K562 (cell line): ENCODE measurements around the gene CEP20. TPM values are rescaled to one million over a fixed set of nuclear protein-coding genes. Genes with fewer than 3 reads are reported as not detected.

ENCODE experiments used
- ATAC-seq: fragments of 200-7000 bp; cut with Tn5 transposase; 3 replicates; pipeline ENCODE4 v1.9.1; 2020; ENCODE audit warnings: moderate library complexity
- BruUV-seq: library from RNA; stranded (reverse); fragments of 400-500 nt; replicated peaks from 2 replicates; lab custom pipeline; 2021; lab: Mats Ljungman, UMichigan
- CTCF ChIA-PET: fragments of 300-600 bp; formaldehyde crosslinking; extraction: SDS; loops from one replicate; lab custom pipeline; 2021; ENCODE audit warnings: low intra/inter-chr PET ratio; lab: Yijun Ruan, JAX
- POLR2A ChIA-PET: fragments of 300-600, 350-650 bp; sonication (Branson Sonifier 250); formaldehyde crosslinking; extraction: SDS; loops from one replicate; lab custom pipeline; 2021; ENCODE audit warnings: antibody characterized with exemption, inconsistent platforms; lab: Yijun Ruan, JAX
- DNase-seq, 4 experiments: peaks; one replicate each; pipeline versions ENCODE4 v3.0.0 to v3.0.0-alpha.2; 2011 to 2018; ENCODE audit warnings: low spot score in 3 of 4, mixed read lengths in 3 of 4; ENCODE audit errors: extremely low read depth in 1 of 4
- FAIRE-seq: peaks from 2 replicates; lab custom pipeline; 2011; peaks lifted over from hg19 to GRCh38; lab: Jason Lieb, UNC
- H2AFZ ChIP-seq: 2 replicates; pipeline ENCODE4 v1.6.0; 2011; ENCODE audit warnings: low read depth, low read length, control low read depth, inconsistent platforms
- H3K27ac ChIP-seq: fragments of 200-600 bp; 3 replicates; pipeline ENCODE4 v1.8.0; 2011; ENCODE audit warnings: low read depth, mild to moderate bottlenecking, control low read depth, inconsistent platforms, low read length, moderate library complexity, mixed read lengths; ENCODE audit errors: extremely low read depth
- H3K27me3 ChIP-seq, 2 experiments: fragments of 300-600 bp in 1 of 2; 2 replicates in 1 of 2; 3 replicates in 1 of 2; pipeline versions ENCODE4 v1.6.0 to v1.8.0; 2011; ENCODE audit warnings: inconsistent platforms in 2 of 2, low read length in 2 of 2, mild to moderate bottlenecking in 1 of 2, mixed read lengths in 1 of 2, moderate library complexity in 1 of 2; ENCODE audit not compliant: control insufficient read depth in 2 of 2, insufficient read depth in 2 of 2
- H3K36me3 ChIP-seq: fragments of 300-600 bp; 3 replicates; pipeline ENCODE4 v1.8.0; 2011; ENCODE audit warnings: mild to moderate bottlenecking, low read length, inconsistent platforms; ENCODE audit not compliant: control insufficient read depth, insufficient read depth
- H3K4me1 ChIP-seq, 2 experiments: fragments of 200-600 bp in 1 of 2; replicated peaks in 1 of 2; 2 replicates in 1 of 2; 3 replicates in 1 of 2; pipeline versions ENCODE4 v1.5.1 to v1.8.0; 2011; ENCODE audit warnings: inconsistent platforms in 2 of 2, low read length in 2 of 2, mild to moderate bottlenecking in 1 of 2, mixed read lengths in 1 of 2, moderate library complexity in 1 of 2; ENCODE audit not compliant: control insufficient read depth in 2 of 2, insufficient read depth in 2 of 2
- H3K4me2 ChIP-seq: 2 replicates; pipeline ENCODE4 v1.6.1; 2011; ENCODE audit warnings: low read length, control low read depth, inconsistent platforms, mixed read lengths; ENCODE audit not compliant: insufficient read depth
- H3K4me3 ChIP-seq: fragments of 200-600 bp; sonication (generic), shearing (Covaris generic); 2 replicates; pipeline ENCODE4 v1.5.1; 2016; ENCODE audit warnings: control low read depth, inconsistent platforms
- H3K79me2 ChIP-seq: fragments of 200-600 bp; 3 replicates; pipeline ENCODE4 v1.8.0; 2011; ENCODE audit warnings: low read length, inconsistent platforms; ENCODE audit not compliant: control insufficient read depth, insufficient read depth
- H3K9ac ChIP-seq, 2 experiments: 2 replicates each; pipeline versions ENCODE4 v1.6.0 to v1.6.1; 2011; ENCODE audit warnings: low read depth in 2 of 2, low read length in 2 of 2, control low read depth in 1 of 2, inconsistent platforms in 1 of 2, mild to moderate bottlenecking in 1 of 2, mixed read lengths in 1 of 2; ENCODE audit not compliant: insufficient read depth in 1 of 2
- H3K9me1 ChIP-seq: one replicate; pipeline ENCODE4 v1.6.0; 2011; ENCODE audit warnings: inconsistent platforms, mild to moderate bottlenecking, low read length, moderate library complexity; ENCODE audit not compliant: control insufficient read depth, insufficient read depth
- H3K9me3 ChIP-seq: replicated peaks from 2 replicates; pipeline ENCODE4 v1.5.1; 2011; ENCODE audit warnings: low read depth, low read length, inconsistent platforms; ENCODE audit not compliant: control insufficient read depth, insufficient read depth
- H4K20me1 ChIP-seq: replicated peaks from 2 replicates; pipeline ENCODE4 v1.6.1; 2011; ENCODE audit warnings: low read length, inconsistent platforms, mixed read lengths; ENCODE audit not compliant: control insufficient read depth, insufficient read depth
- ELF1 ChIP-seq: fragments of 200-800 bp; sonication (Bioruptor generic); IDR thresholded peaks from 2 replicates; pipeline ENCODE4 v1.6.1; 2016; ENCODE audit warnings: missing genetic modification characterization, missing compliant biosample characterization
- GTF2A2 ChIP-seq: IDR thresholded peaks from 2 replicates; pipeline ENCODE4 v1.6.1; 2016; ENCODE audit warnings: mild to moderate bottlenecking, missing genetic modification characterization, missing compliant biosample characterization
- HINFP ChIP-seq: fragments of 450-650 bp; conservative IDR thresholded peaks from 2 replicates; pipeline ENCODE4 v1.6.1; 2016; ENCODE audit warnings: missing genetic modification characterization, low read depth, mild to moderate bottlenecking, control low read depth, missing compliant biosample characterization
- KLF1 ChIP-seq: fragments of 450-650 bp; IDR thresholded peaks from 2 replicates; pipeline ENCODE4 v1.6.1; 2016; ENCODE audit warnings: missing genetic modification characterization, missing compliant biosample characterization
- MAX ChIP-seq: sonication (generic); formaldehyde crosslinking; IDR thresholded peaks from 2 replicates; pipeline ENCODE4 v1.9.0; 2022; ENCODE audit warnings: mild to moderate bottlenecking, missing genetic modification reagents
- MTA1 ChIP-seq: fragments of 450-650 bp; IDR thresholded peaks from 2 replicates; pipeline ENCODE4 v1.6.1; 2017; ENCODE audit warnings: borderline replicate concordance
- MTF1 ChIP-seq: fragments of 250-450 bp; sonication (Bioruptor Pico); IDR thresholded peaks from 2 replicates; pipeline ENCODE4 v1.9.0; 2021; ENCODE audit warnings: moderate library complexity, mild to moderate bottlenecking, inconsistent platforms, borderline replicate concordance
- NFE2L1 ChIP-seq: fragments of 450-650 bp; IDR thresholded peaks from 2 replicates; pipeline ENCODE4 v1.6.1; 2016; ENCODE audit warnings: missing genetic modification characterization, low read depth, mild to moderate bottlenecking, missing compliant biosample characterization, moderate library complexity, borderline replicate concordance
- NR2C1 ChIP-seq, 2 experiments: fragments of 450-650 bp; IDR thresholded peaks; 2 replicates each; pipeline ENCODE4 v1.6.1; 2017; ENCODE audit warnings: mild to moderate bottlenecking in 2 of 2, antibody characterized with exemption in 1 of 2, inconsistent platforms in 1 of 2, missing compliant biosample characterization in 1 of 2, missing genetic modification characterization in 1 of 2
- POU5F1 ChIP-seq: fragments of 150-350 bp; IDR thresholded peaks from 2 replicates; pipeline ENCODE4 v1.6.1; 2014; ENCODE audit warnings: borderline replicate concordance, low read length, low read depth, mild to moderate bottlenecking; ENCODE audit not compliant: partially characterized antibody
- PREB ChIP-seq: sonication (generic); formaldehyde crosslinking; IDR thresholded peaks from 2 replicates; pipeline ENCODE4 v1.8.1; 2023; ENCODE audit warnings: mild to moderate bottlenecking, missing genetic modification reagents
- PURB ChIP-seq: sonication (generic); formaldehyde crosslinking; IDR thresholded peaks from 2 replicates; pipeline ENCODE4 v1.9.0; 2021; ENCODE audit warnings: low read depth, mild to moderate bottlenecking, missing genetic modification reagents
- USF2 ChIP-seq: sonication (generic); formaldehyde crosslinking; IDR thresholded peaks from 2 replicates; pipeline ENCODE4 v1.5.0; 2020; ENCODE audit warnings: missing genetic modification reagents
- XRCC4 ChIP-seq: IDR thresholded peaks from one replicate; pipeline ENCODE4 v1.6.1; 2011; ENCODE audit not compliant: insufficient read depth, insufficient read length; ENCODE audit errors: extremely low read depth
- ZBTB7A ChIP-seq: IDR thresholded peaks from 2 replicates; pipeline ENCODE4 v1.6.1; 2011; ENCODE audit warnings: low read depth, mild to moderate bottlenecking, low read length, moderate library complexity, borderline replicate concordance; ENCODE audit not compliant: control insufficient read depth
- ZNF253 ChIP-seq: fragments of 250-450 bp; sonication (Bioruptor Pico); conservative IDR thresholded peaks from 2 replicates; pipeline ENCODE4 v1.6.1; 2021; ENCODE audit warnings: mild to moderate bottlenecking
- ZNF274 ChIP-seq: IDR thresholded peaks from 2 replicates; pipeline ENCODE4 v1.6.1; 2011; ENCODE audit warnings: low read depth, mild to moderate bottlenecking, low read length, moderate library complexity, borderline replicate concordance
- ZNF584 ChIP-seq: fragments of 200-800 bp; sonication (Bioruptor generic); IDR thresholded peaks from 2 replicates; pipeline ENCODE4 v1.6.1; 2016; ENCODE audit warnings: low read depth, mild to moderate bottlenecking, missing genetic modification characterization, missing compliant biosample characterization
- ZNF707 ChIP-seq: fragments of 250-450 bp; sonication (Bioruptor Pico); conservative IDR thresholded peaks from 2 replicates; pipeline ENCODE4 v1.8.0; 2022; ENCODE audit warnings: inconsistent platforms, mild to moderate bottlenecking, moderate library complexity
- WGBS: fragments of 100-300 bp; shearing (Covaris generic); methylation state at CpG from one replicate; pipeline ENCODE4 v1.1.6; 2016; ENCODE audit warnings: low coverage, mixed read lengths; ENCODE audit not compliant: insufficient coverage; ENCODE audit errors: missing lambda C conversion rate; 5-methylcytosine and 5-hydroxymethylcytosine counted together
- in situ Hi-C: fragments of 300-500 bp; cut with MboI; formaldehyde crosslinking; loops from 4 replicates; pipeline ENCODE4 v1.15.0; 2018; ENCODE audit warnings: inconsistent platforms, mixed read lengths
- intact Hi-C: fragments of 100-400 bp; cut with micrococcal nuclease; formaldehyde crosslinking; loops from 2 replicates; pipeline ENCODE4 v1.14.2; 2022
- polyA plus RNA-seq, 8 experiments: library from polyadenylated mRNA; depleted of rRNA in 4 of 8; stranded (reverse) in 5 of 8; unstranded in 3 of 8; fragments of >200 nt; fragmentation: Nextera tagmentation in 2 of 8; fragmentation: Illumina TruSeq in 1 of 8; extraction: Ambion mirVana in 2 of 8; extraction: Trizol in 1 of 8; gene quantifications; 2 replicates each; pipeline versions ENCODE4 v1.2.1 to v1.2.3, GENCODE V29; 2011 to 2014; ENCODE audit warnings: inconsistent platforms in 1 of 8, missing spikeins in 1 of 8
- total RNA-seq, 7 experiments: library from RNA; depleted of rRNA in 6 of 7; stranded (reverse); fragments of >200 nt in 6 of 7; fragmentation: Illumina TruSeq in 2 of 7; extraction: Trizol in 2 of 7; gene quantifications; 2 replicates each; pipeline versions ENCODE4 v1.2.1 to v1.2.3, GENCODE V29; 2011 to 2021; ENCODE audit warnings: low replicate concordance in 1 of 7

CEP20 gene
- total and polyA plus RNA-seq, 9 of the 15 experiments (the other 6 are each of a cell fraction or from before 2014, with no cell fraction given), result 41.3 to 150 (median 104) TPM

GRCh38 chr16:15907863-15908478 lies 19.6 kb upstream of the CEP20 start:
- Histone ChIP-seq H3K9me1 (no peaks in the 10 kb centered on the region), H3K27me3 (no peaks in the 10 kb centered on the region), H2AFZ (peak overlapping the region; percentile 92), H3K27ac (no peak overlapping the region), H4K20me1 (no peaks in the 10 kb centered on the region), H3K79me2 (no peaks in the 10 kb centered on the region), H3K36me3 (no peaks in the 10 kb centered on the region), H3K4me3 (no peak overlapping the region), H3K9me3 (no peaks in the 10 kb centered on the region), H3K4me2 (peak overlapping the region; percentile 19; the same call in 1 of the 2 replicates), H3K4me1 (no peaks in the 10 kb centered on the region; a peak in 1 of 5 replicates), H3K9ac (no peak overlapping the region)
- FAIRE-seq (peak; percentile 95), DNase-seq (peak; percentile 85 to 94 (median 90)), ATAC-seq (peak; percentile 100)
- in situ Hi-C loops, result no loop called here
- ChIA-PET CTCF (no interaction called here), POLR2A (interaction anchor here (0.8 to 1.8 kb wide), 2 partner anchors 14 to 20 kb away, joined by 3 to 12 read pairs; partner anchors contain the start of gene CEP20)
- BruUV-seq, result no TSS peak
- WGBS, result 40% methylated on average over 7 of the region's 7 CpGs
- intact Hi-C loops, result no loop called here
- no peak for TF ChIP-seq ZNF253 (CRISPR knock-in tag)
- no peak for TF ChIP-seq PREB (CRISPR knock-in tag)
- TF ChIP-seq MTA1, result no peak
- TF ChIP-seq ZBTB7A, result no peak
- TF ChIP-seq KLF1 (tag), result no peak
- TF ChIP-seq HINFP (tag), result no peak
- no peak for TF ChIP-seq GTF2A2 (tag)
- no peak for TF ChIP-seq ELF1 (tag)
- no peak for TF ChIP-seq PURB (CRISPR knock-in tag)
- TF ChIP-seq MAX (CRISPR knock-in tag), result no peak
- TF ChIP-seq NR2C1 (IDR thresholded peaks at IDR 0.05), result no peak
- TF ChIP-seq NR2C1 (tag; IDR thresholded peaks at IDR 0.05), result no peak
- no peak for TF ChIP-seq MTF1 (CRISPR knock-in tag)
- no peak for TF ChIP-seq POU5F1
- TF ChIP-seq USF2, result peak; percentile 94
- no peak for TF ChIP-seq ZNF274
- no peak for TF ChIP-seq ZNF707 (CRISPR knock-in tag)
- TF ChIP-seq NFE2L1 (tag), result no peak
- TF ChIP-seq XRCC4, result no peak
- TF ChIP-seq ZNF584 (CRISPR knock-in tag), result no peak
